Activated naive CD4-positive, alpha-beta T cell treated with anti-CD3 and anti-CD28 coated beads, Interleukin-2, amount 10 ng/mL, durations not matched to agents 5 hours and 36 hours (primary cell): ENCODE data around the gene BEST2. TPM values are rescaled to one million over a fixed set of nuclear protein-coding genes. Genes with fewer than 3 reads are reported as not detected.

Experiments used
- microRNA-seq: library from miRNA; unstranded; fragments of <30 nt; microRNA quantifications from one replicate; pipeline ENCODE4 v1.2.0, GENCODE V29; 2022; ENCODE audit warnings: borderline microRNAs expressed, borderline replicate concordance
- total RNA-seq, 2 experiments: library from RNA; stranded (reverse); gene quantifications; one replicate each; pipeline ENCODE4 v1.2.3, GENCODE V29; 2021

BEST2 gene
- not detected for total RNA-seq

GRCh38 chr19:12751635-12752034 lies at the start of gene BEST2:
Gene BEST2 (plus strand): TSS chr19:12751791. CDS start chr19:12752593, 802 bp downstream.

GRCh38 chr19:12723641-12724426 lies 27.8 kb upstream of the BEST2 start, which contains the start of gene TNPO2:
Gene TNPO2 (minus strand): TSS chr19:12723932. CDS start chr19:12720977, 2,955 bp downstream.

GRCh38 chr19:12736995-12737834 lies 14.4 kb upstream of the BEST2 start, which contains the start of gene GET3:
Gene GET3 (plus strand): TSS chr19:12737497. CDS start chr19:12737506, 9 bp downstream.

GRCh38 chr19:12774588-12775555 lies 23.3 kb downstream of the BEST2 start, which contains the start of gene HOOK2:
Gene HOOK2 (minus strand): TSS chr19:12775552. CDS start chr19:12775449, 103 bp downstream.

GRCh38 chr19:12791345-12792050 lies 39.9 kb downstream of the BEST2 start, which contains the start of gene JUNB:
Gene JUNB (plus strand): TSS chr19:12791486. CDS start chr19:12791772, 286 bp downstream.

GRCh38 chr19:12801466-12802266 lies 50.1 kb downstream of the BEST2 start, which contains the start of the genes PRDX2 and THSD8:
Gene PRDX2 (minus strand): TSS chr19:12801800. CDS start chr19:12801261, 539 bp downstream.
Gene THSD8 (plus strand): TSS chr19:12802069. CDS start chr19:12802072, 3 bp downstream.

GRCh38 chr19:12806242-12807081 lies 54.9 kb downstream of the BEST2 start, which contains the start of gene RNASEH2A:
Gene RNASEH2A (plus strand): TSS chr19:12806584. CDS start chr19:12806674, 90 bp downstream.

Small RNA genes within 50 kb of the gene (microRNA-seq; reads per million reads assigned to microRNA genes)
- gene MIR5684, result not detected

Other genes with a start within 250 kb of the BEST2 start
- 10 to 100 TPM; 11.7 to 11.8 TPM for gene ZNF564, start 200.3 kb upstream of the BEST2 start, total RNA-seq
- 10 to 100 TPM; 20.4 to 21.4 TPM for gene ZNF490, start 141.0 kb upstream of the BEST2 start, total RNA-seq
- 10 to 100 TPM; 43.8 to 46.3 TPM for gene ZNF791, start 140.9 kb upstream of the BEST2 start, total RNA-seq
- 100 to 1,000 TPM; 179 to 189 TPM for gene MAN2B1, start 85.0 kb upstream of the BEST2 start, total RNA-seq
- 10 to 100 TPM; 14.2 to 17.2 TPM for gene WDR83, start 85.0 kb upstream of the BEST2 start, total RNA-seq
- 100 to 1,000 TPM; 102 to 115 TPM for gene DHPS, start 69.9 kb upstream of the BEST2 start, total RNA-seq
- not detected for gene GNG14, start 63.8 kb upstream of the BEST2 start, total RNA-seq
- 1 to 10 TPM; 5.3 to 6.6 TPM for gene FBXW9, start 55.2 kb upstream of the BEST2 start, total RNA-seq
- 10 to 100 TPM; 62.6 to 63.7 TPM for gene TNPO2, start 27.9 kb upstream of the BEST2 start, total RNA-seq
- 100 to 1,000 TPM; 221 to 228 TPM for gene TRIR, start 17.1 kb upstream of the BEST2 start, total RNA-seq
- gene GET3, start 14.3 kb upstream of the BEST2 start, total RNA-seq, result 10 to 100 TPM; 52.4 to 55.0 TPM
- gene HOOK2, start 23.8 kb downstream of the BEST2 start, total RNA-seq, result 10 to 100 TPM; 19.6 to 20.2 TPM
- 10 to 100 TPM; 90.6 to 96.0 TPM for gene JUNB, start 39.7 kb downstream of the BEST2 start, total RNA-seq
- 100 to 1,000 TPM; 245 to 256 TPM for gene PRDX2, start 50.0 kb downstream of the BEST2 start, total RNA-seq
- gene THSD8, start 50.3 kb downstream of the BEST2 start, total RNA-seq, result 10 to 100 TPM; 12.6 to 18.2 TPM
- 10 to 100 TPM; 28.5 to 30.9 TPM for gene RNASEH2A, start 54.8 kb downstream of the BEST2 start, total RNA-seq
- gene RTBDN, start 82.8 kb downstream of the BEST2 start, total RNA-seq, result not detected
- under 1 TPM; 0.53 to 0.88 TPM for gene MAST1, start 86.7 kb downstream of the BEST2 start, total RNA-seq
- 10 to 100 TPM; 29.4 to 30.0 TPM for gene DNASE2, start 129.7 kb downstream of the BEST2 start, total RNA-seq
- under 1 TPM in 1 of 2 experiments, not detected in 1; 0.14 TPM for gene KLF1, start 135.4 kb downstream of the BEST2 start, total RNA-seq
- 10 to 100 TPM; 39.0 to 42.7 TPM for gene GCDH, start 139.4 kb downstream of the BEST2 start, total RNA-seq
- 1 to 10 TPM; 3.1 to 5.1 TPM for gene SYCE2, start 167.5 kb downstream of the BEST2 start, total RNA-seq
- 10 to 100 TPM; 72.4 to 77.0 TPM for gene FARSA, start 181.9 kb downstream of the BEST2 start, total RNA-seq
- 100 to 1,000 TPM; 591 to 596 TPM for gene CALR, start 186.8 kb downstream of the BEST2 start, total RNA-seq
- gene RAD23A, start 194.1 kb downstream of the BEST2 start, total RNA-seq, result 100 to 1,000 TPM in 1 of 2 experiments, 10 to 100 TPM in 1; 97.6 to 113 TPM
- gene GADD45GIP1, start 205.4 kb downstream of the BEST2 start, total RNA-seq, result 10 to 100 TPM; 13.9 to 18.0 TPM
- gene DAND5, start 217.8 kb downstream of the BEST2 start, total RNA-seq, result under 1 TPM; 0.24 to 0.25 TPM
- 1 to 10 TPM; 1.7 to 3.0 TPM for gene NFIX, start 243.7 kb downstream of the BEST2 start, total RNA-seq